ENCODE measurements around the gene CAMTA1. TPM values are rescaled to one million over a fixed set of nuclear protein-coding genes. Genes with fewer than 3 reads are reported as not detected.
A peak's percentile ranks its signal among the peaks of the same experiment; 100 is the strongest.
"Not testable (repeated sequence)": the region's sequence is repeated elsewhere in the genome, so short reads cannot be mapped to it uniquely, and the experiment has no call there.

Gene CAMTA1
- total and polyA plus RNA-seq, 4 donors = 18.0 to 93.5 (median 35.8) TPM

GRCh38 chr1:7378346-7379130, 593.3 kb downstream of the CAMTA1 start (continued):
- TF ChIP-seq ZBTB33 (IDR thresholded peaks at IDR 0.05) = no peak
- TF ChIP-seq TAF1 (conservative IDR thresholded peaks at IDR 0.05) = no peak
- TF ChIP-seq FOXA2 (IDR thresholded peaks at IDR 0.05) = no peak
- no peak for TF ChIP-seq RAD21 (IDR thresholded peaks at IDR 0.05)

GRCh38 chr1:7379441-7379971, 594.3 kb downstream of the CAMTA1 start:
- no peak overlapping the region for H3K9ac ChIP-seq (ENCODE audit: low read depth in 1 of 2, low read length in 2 of 2)
- H3K36me3 ChIP-seq (ENCODE audit: control insufficient read depth in 4 of 4, insufficient read depth in 3 of 4, low read depth in 1 of 4, low read length in 3 of 4) = no peaks in the 10 kb centered on the region
- DNase-seq (ENCODE audit: low spot score) = peak; percentile 21
- no peak for TF ChIP-seq CTCF (IDR thresholded peaks at IDR 0.05; ENCODE audit: low read depth, low read length, missing input control)
- no peak for TF ChIP-seq YY1 (IDR thresholded peaks at IDR 0.05)
- TF ChIP-seq RAD21 (IDR thresholded peaks at IDR 0.05) = no peak
- TF ChIP-seq MAX (IDR thresholded peaks at IDR 0.05) = no peak
- TF ChIP-seq EGR1 (IDR thresholded peaks at IDR 0.05; ENCODE audit: low read depth in 2 of 2) = no peak
- no peak for TF ChIP-seq FOXA2 (IDR thresholded peaks at IDR 0.05)
- no peak for TF ChIP-seq HNF4A (conservative IDR thresholded peaks at IDR 0.05)
- no peak for TF ChIP-seq JUND (IDR thresholded peaks at IDR 0.05)
- no peaks in the 10 kb centered on the region for H3K9me3 ChIP-seq (ENCODE audit: control insufficient read depth in 4 of 4, low read length in 3 of 4)
- H3K27ac ChIP-seq (ENCODE audit: low read depth in 1 of 2, low read length in 2 of 2) = no peak overlapping the region
- 48% methylated on average over 18 of the region's 18 CpGs for WGBS
- H3K4me1 ChIP-seq (ENCODE audit: control insufficient read depth in 4 of 4, insufficient read depth in 4 of 4, low read length in 3 of 4) = no peaks in the 10 kb centered on the region
- H3K4me3 ChIP-seq (ENCODE audit: low read depth in 1 of 3, low read length in 3 of 3) = no peak overlapping the region
- no peaks in the 10 kb centered on the region for H3K27me3 ChIP-seq (ENCODE audit: control insufficient read depth in 4 of 4, insufficient read depth in 4 of 4, low read length in 3 of 4)

GRCh38 chr1:7380068-7380467, 594.8 kb downstream of the CAMTA1 start:
- not testable (repeated sequence) for H3K9me3 ChIP-seq (ENCODE audit: control insufficient read depth in 4 of 4, low read length in 3 of 4); H3K36me3 ChIP-seq (ENCODE audit: control insufficient read depth in 4 of 4, insufficient read depth in 3 of 4, low read depth in 1 of 4, low read length in 3 of 4); H3K27me3 ChIP-seq (ENCODE audit: control insufficient read depth in 4 of 4, insufficient read depth in 4 of 4, low read length in 3 of 4); H3K27ac ChIP-seq (ENCODE audit: low read depth in 1 of 2, low read length in 2 of 2); H3K4me1 ChIP-seq (ENCODE audit: control insufficient read depth in 4 of 4, insufficient read depth in 4 of 4, low read length in 3 of 4); H3K9ac ChIP-seq (ENCODE audit: low read depth in 1 of 2, low read length in 2 of 2); DNase-seq (ENCODE audit: low spot score); H3K4me3 ChIP-seq (ENCODE audit: low read depth in 1 of 3, low read length in 3 of 3)
- 94% methylated on average over 9 of the region's 9 CpGs for WGBS

- Histone ChIP-seq H3K4me3 (ENCODE audit: low read depth in 1 of 3, low read length in 3 of 3) (no peak overlapping the region), H3K9ac (ENCODE audit: low read depth in 1 of 2, low read length in 2 of 2) (no peak overlapping the region), H3K9me3 (ENCODE audit: control insufficient read depth in 4 of 4, low read length in 3 of 4) (no peaks in the 10 kb centered on the region), H3K4me1 (ENCODE audit: control insufficient read depth in 4 of 4, insufficient read depth in 4 of 4, low read length in 3 of 4) (no peaks in the 10 kb centered on the region), H3K36me3 (ENCODE audit: control insufficient read depth in 4 of 4, insufficient read depth in 3 of 4, low read depth in 1 of 4, low read length in 3 of 4) (no peaks in the 10 kb centered on the region), H3K27ac (ENCODE audit: low read depth in 1 of 2, low read length in 2 of 2) (no peak overlapping the region), H3K27me3 (ENCODE audit: control insufficient read depth in 4 of 4, insufficient read depth in 4 of 4, low read length in 3 of 4) (no peaks in the 10 kb centered on the region)
- peak; percentile 12 for DNase-seq (ENCODE audit: low spot score)
- TF ChIP-seq REST (IDR thresholded peaks at IDR 0.05) = no peak
- no peak for TF ChIP-seq RXRA (IDR thresholded peaks at IDR 0.05)
- no peak for TF ChIP-seq YY1 (IDR thresholded peaks at IDR 0.05)
- WGBS = 68% methylated on average over 3 of the region's 3 CpGs
Observed at GRCh38 chr1:7380712-7381111, 595.5 kb downstream of the CAMTA1 start.

- H3K9me3 ChIP-seq (ENCODE audit: control insufficient read depth in 4 of 4, low read length in 3 of 4); H3K36me3 ChIP-seq (ENCODE audit: control insufficient read depth in 4 of 4, insufficient read depth in 3 of 4, low read depth in 1 of 4, low read length in 3 of 4); H3K27ac ChIP-seq (ENCODE audit: low read depth in 1 of 2, low read length in 2 of 2); H3K27me3 ChIP-seq (ENCODE audit: control insufficient read depth in 4 of 4, insufficient read depth in 4 of 4, low read length in 3 of 4); H3K4me3 ChIP-seq (ENCODE audit: low read depth in 1 of 3, low read length in 3 of 3); DNase-seq (ENCODE audit: low spot score); H3K4me1 ChIP-seq (ENCODE audit: control insufficient read depth in 4 of 4, insufficient read depth in 4 of 4, low read length in 3 of 4); H3K9ac ChIP-seq (ENCODE audit: low read depth in 1 of 2, low read length in 2 of 2): not testable (repeated sequence)
- WGBS = 43% methylated on average over 3 of the region's 3 CpGs
Observed at GRCh38 chr1:7381729-7382128, 596.5 kb downstream of the CAMTA1 start.

Measured in liver (tissue), 9 donors.